Kidney (tissue), 14 donors: Measurements from ENCODE around the gene PVALB. TPM values are rescaled to one million over a fixed set of nuclear protein-coding genes. Genes with fewer than 3 reads are reported as not detected.

Experiments used
- DNase-seq, 5 donors: peaks; one replicate each; pipeline ENCODE4 v3.0.0-alpha.2; 2013 to 2020
- FAIRE-seq: peaks from 2 replicates; lab custom pipeline; 2012; peaks lifted over from hg19 to GRCh38; lab: Jason Lieb, UNC
- H3K27ac ChIP-seq, 2 donors: one replicate each; pipeline ENCODE4 v1.7.0; 2013; ENCODE audit warnings: low read depth in 2 of 2, low read length in 2 of 2, inconsistent platforms in 1 of 2
- H3K27me3 ChIP-seq: one replicate; pipeline ENCODE4 v1.7.1; 2013; ENCODE audit warnings: low read length, inconsistent platforms; ENCODE audit not compliant: control insufficient read depth, insufficient read depth
- H3K36me3 ChIP-seq, 3 donors: one replicate each; pipeline versions ENCODE4 v1.7.0 to v1.7.1; 2013; ENCODE audit warnings: low read length in 3 of 3, control low read depth in 1 of 3, inconsistent platforms in 1 of 3; ENCODE audit not compliant: insufficient read depth in 3 of 3, control insufficient read depth in 2 of 3
- H3K4me1 ChIP-seq, 3 donors: one replicate each; pipeline versions ENCODE4 v1.7.0 to v1.7.1; 2013; ENCODE audit warnings: low read length in 3 of 3, inconsistent platforms in 1 of 3, low read depth in 1 of 3; ENCODE audit not compliant: control insufficient read depth in 2 of 3, insufficient read depth in 2 of 3
- H3K4me3 ChIP-seq, 3 donors: one replicate each; pipeline versions ENCODE4 v1.7.0 to v1.8.1; 2013; ENCODE audit warnings: low read length in 3 of 3, control low read depth in 1 of 3, inconsistent platforms in 1 of 3
- H3K9ac ChIP-seq, 3 donors: one replicate each; pipeline versions ENCODE4 v1.7.0 to v1.7.1; 2013; ENCODE audit warnings: low read length in 3 of 3, control low read depth in 1 of 3, inconsistent platforms in 1 of 3
- H3K9me3 ChIP-seq, 3 donors: one replicate each; pipeline versions ENCODE4 v1.7.0 to v1.7.1; 2013; ENCODE audit warnings: low read length in 3 of 3, control low read depth in 1 of 3, inconsistent platforms in 1 of 3; ENCODE audit not compliant: control insufficient read depth in 2 of 3, insufficient read depth in 1 of 3
- CTCF ChIP-seq: IDR thresholded peaks from 3 replicates; pipeline ENCODE4 v1.5.1; 2012; ENCODE audit warnings: mild to moderate bottlenecking, moderate library complexity, borderline replicate concordance; ENCODE audit not compliant: insufficient read depth; ENCODE audit errors: extremely low read depth
- intact Hi-C: fragments of 100-400 bp; cut with DNase I; formaldehyde crosslinking; loops from one replicate; pipeline ENCODE4 v1.11.1; 2022
- polyA plus RNA-seq: library from polyadenylated mRNA; stranded (reverse); fragments of 350-450 nt; fragmentation: Illumina TruSeq; extraction: RNeasy Lipid Tissue Mini Kit (QIAGEN cat#74804); gene quantifications from one replicate; pipeline ENCODE4 v1.2.3, GENCODE V29; 2014; ENCODE audit warnings: low read depth, low replicate concordance; ENCODE audit not compliant: insufficient read depth
- total RNA-seq: library from RNA; stranded (reverse); fragmentation: NEBNext Ultra II Directional; extraction: Animal tissue kit (Norgen Biotek cat#: 25700); gene quantifications from one replicate; pipeline ENCODE4 v1.2.1, GENCODE V29; 2021
- donor health status: control.
- donor health status: control.
- donor health status: control.
- donor health status: control.
- donor health status: control.
- donor health status: DM: yes; HTN: yes; CAD: no.
- donor health status: Normal renal cell carcinoma (clear cell type).

Gene PVALB
- total and polyA plus RNA-seq, 2 donors from 2014 or later, result 2.1 to 400 TPM

GRCh38 chr22:36773935-36774334 lies 42.9 kb downstream of the PVALB start:
- intact Hi-C loops, result no loop called here
- Histone ChIP-seq H3K27ac (no peak overlapping the region), H3K9me3 (no peaks in the 10 kb centered on the region), H3K4me1 (peaks cover 0 to 12% (median 3%) of the 10 kb centered on the region in 3 donors), H3K36me3 (no peaks in the 10 kb centered on the region), H3K27me3 (no peaks in the 10 kb centered on the region), H3K4me3 (no peak overlapping the region), H3K9ac (no peak overlapping the region)
- peak in 1 of 5 donors; percentile 43 for DNase-seq
- TF ChIP-seq CTCF, result peak; percentile 16
- peak; percentile 37 for FAIRE-seq

- no peaks in the 10 kb centered on the region for H3K9me3 ChIP-seq
- DNase-seq, result no peak
- intact Hi-C loops, result no loop called here
- no peak overlapping the region for H3K9ac ChIP-seq
- no peaks in the 10 kb centered on the region for H3K27me3 ChIP-seq
- peaks cover 0 to under 1% (median under 1%) of the 10 kb centered on the region in 3 donors for H3K36me3 ChIP-seq
- no peak for TF ChIP-seq CTCF
- H3K4me1 ChIP-seq, result peaks cover 0 to 12% (median 3%) of the 10 kb centered on the region in 3 donors
- H3K27ac ChIP-seq, result no peak overlapping the region
- no peak overlapping the region for H3K4me3 ChIP-seq
- no peak for FAIRE-seq
Observed at GRCh38 chr22:36772451-36772850, 44.4 kb downstream of the PVALB start.

GRCh38 chr22:36771356-36772063 lies 45.3 kb downstream of the PVALB start:
- no peak overlapping the region for H3K27ac ChIP-seq
- peaks cover 0 to 8% (median 1%) of the 10 kb centered on the region in 3 donors for H3K4me1 ChIP-seq
- no peak for FAIRE-seq
- no peak overlapping the region for H3K9ac ChIP-seq
- DNase-seq, result no peak
- TF ChIP-seq CTCF, result no peak
- no peaks in the 10 kb centered on the region for H3K9me3 ChIP-seq
- intact Hi-C loops, result no loop called here
- no peaks in the 10 kb centered on the region for H3K27me3 ChIP-seq
- peaks cover 2 to 10% (median 3%) of the 10 kb centered on the region in 3 donors for H3K36me3 ChIP-seq
- no peak overlapping the region for H3K4me3 ChIP-seq
